Skin of body (tissue), 2 donors: ENCODE results near the gene CGA. TPM values are rescaled to one million over a fixed set of nuclear protein-coding genes. Genes with fewer than 3 reads are reported as not detected.
A peak's percentile ranks its signal among the peaks of the same experiment; 100 is the strongest.
"Not testable (repeated sequence)": the region's sequence is repeated elsewhere in the genome, so short reads cannot be mapped to it uniquely, and the experiment has no call there.

Source experiments
- DNase-seq: peaks from one replicate; lab custom pipeline; 2025; lab: John Stamatoyannopoulos, UW
- total RNA-seq: library from RNA; depleted of rRNA; stranded (reverse); fragments of >200 nt; gene quantifications from one replicate; pipeline ENCODE4 v1.2.3, GENCODE V29; 2014

The CGA gene
- total RNA-seq, result 32.0 TPM

DNA sequence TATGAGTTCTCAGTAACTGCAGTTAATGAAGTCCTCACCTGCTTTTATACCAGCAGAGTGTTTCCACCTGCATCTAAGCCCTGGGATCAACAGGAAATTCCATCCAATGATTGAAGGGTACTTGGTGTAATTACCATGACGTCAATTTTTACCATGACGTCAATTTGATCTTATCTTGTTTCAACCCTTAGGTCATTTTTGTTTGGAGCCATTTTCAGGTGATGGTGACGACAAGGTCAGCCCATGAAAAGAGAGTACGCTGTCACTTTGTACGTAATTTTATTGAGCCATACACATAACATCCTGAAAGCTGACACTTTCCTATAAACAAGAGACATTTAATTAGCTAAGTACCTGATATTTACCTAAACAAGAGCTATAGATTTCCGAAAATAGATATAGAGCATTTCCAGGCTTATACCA, at the start of gene CGA:
TSS of gene CGA (minus strand) at position 20 of the 423 bp plus-strand sequence. CDS start 6,906 bp downstream, outside the sequence.
- no peak for DNase-seq

DNA sequence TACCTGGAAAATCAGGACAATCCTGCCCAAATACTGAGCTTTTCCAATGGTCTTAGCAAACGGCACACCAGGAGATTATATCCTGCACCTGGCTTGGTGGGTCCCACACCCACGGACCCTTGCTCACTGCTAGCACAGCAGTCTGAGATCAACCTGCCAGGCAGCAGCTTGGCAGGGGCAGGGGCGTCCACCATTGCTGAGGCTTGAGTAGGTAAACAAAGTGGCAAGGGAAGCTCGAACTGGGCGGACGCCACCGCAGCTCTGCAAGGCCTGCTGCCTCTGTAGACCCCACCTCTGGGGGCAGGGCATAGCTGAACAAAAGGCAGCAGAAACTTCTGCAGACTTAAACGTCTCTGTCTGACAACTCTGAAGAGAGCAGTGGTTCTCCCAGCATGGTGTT, 45.0 kb upstream of the CGA start:
- not testable (repeated sequence) for DNase-seq

DNA sequence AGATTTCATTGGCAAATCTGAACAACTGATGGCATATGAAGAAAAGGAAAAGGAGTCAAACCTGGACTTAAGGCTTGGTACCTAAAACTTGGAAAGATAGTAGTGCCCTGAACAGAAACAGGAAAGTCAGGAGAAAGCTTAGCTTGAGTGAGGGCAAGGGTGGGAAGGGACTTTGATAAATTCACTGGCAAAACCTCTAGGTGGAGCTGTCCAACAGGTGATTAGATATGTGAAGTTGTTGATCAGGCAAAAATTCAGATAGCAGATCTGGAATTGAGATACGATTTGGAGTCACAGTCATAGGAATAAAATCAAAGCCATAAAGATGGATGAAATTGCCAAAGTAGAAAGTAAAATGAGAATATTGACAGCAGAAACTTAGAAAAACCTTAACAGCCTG, 44.3 kb upstream of the CGA start:
- DNase-seq, result peak; percentile 6

DNA sequence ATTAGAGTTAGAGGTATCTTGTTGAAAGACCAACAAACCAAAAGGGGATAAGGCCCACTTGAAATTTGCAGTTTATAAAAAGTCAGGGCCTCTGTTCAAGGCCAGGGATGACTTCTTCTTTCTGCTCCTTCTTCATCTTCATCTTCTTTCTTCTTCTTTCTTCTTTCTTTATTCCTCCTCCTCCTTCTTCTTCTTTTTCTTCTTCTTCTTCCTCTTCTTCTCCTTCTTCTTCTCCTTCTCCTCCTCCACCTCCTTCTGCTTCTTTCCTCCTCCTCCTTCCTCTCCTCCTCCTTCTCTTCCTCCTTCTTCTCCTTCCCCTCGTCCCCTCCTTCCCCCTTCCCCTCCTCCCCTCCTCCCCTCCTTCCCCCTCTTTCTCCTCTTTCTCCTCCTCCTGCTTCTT, 42.1 kb upstream of the CGA start:
- DNase-seq, result no peak

DNA sequence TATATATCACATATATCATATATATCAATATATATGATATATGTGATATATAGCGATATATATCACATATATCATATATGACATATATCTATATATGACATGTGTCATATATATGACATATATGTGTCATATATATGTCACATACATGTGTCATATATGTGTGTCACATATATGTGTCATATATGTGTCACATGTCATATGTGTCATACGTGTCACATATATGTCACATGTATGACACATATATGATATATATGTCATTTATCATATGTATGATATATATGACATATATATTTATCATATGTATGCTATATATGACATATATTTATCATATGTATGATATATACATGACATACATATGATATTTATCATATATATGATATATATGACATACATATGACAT, 32.8 kb upstream of the CGA start:
- no peak for DNase-seq

DNA sequence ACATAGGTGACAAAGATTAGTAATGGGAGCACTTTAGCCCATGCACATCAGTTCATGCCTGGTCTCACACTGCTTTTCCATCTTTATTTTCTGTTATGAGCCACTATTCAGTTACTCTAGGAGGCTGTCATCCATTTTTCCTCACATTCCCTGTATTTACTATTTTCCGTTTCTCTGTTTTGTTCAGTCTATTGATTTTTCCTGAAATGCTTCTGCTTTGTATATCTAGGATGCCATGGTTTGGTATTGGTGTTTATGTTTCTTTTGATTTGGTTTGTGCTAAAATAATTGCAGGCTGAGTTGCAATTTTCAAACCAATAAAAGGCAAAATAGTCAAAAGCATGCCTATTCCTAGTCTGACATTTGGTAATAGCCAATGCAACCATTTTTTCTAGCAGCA, 31.6 kb upstream of the CGA start:
- no peak for DNase-seq

DNA sequence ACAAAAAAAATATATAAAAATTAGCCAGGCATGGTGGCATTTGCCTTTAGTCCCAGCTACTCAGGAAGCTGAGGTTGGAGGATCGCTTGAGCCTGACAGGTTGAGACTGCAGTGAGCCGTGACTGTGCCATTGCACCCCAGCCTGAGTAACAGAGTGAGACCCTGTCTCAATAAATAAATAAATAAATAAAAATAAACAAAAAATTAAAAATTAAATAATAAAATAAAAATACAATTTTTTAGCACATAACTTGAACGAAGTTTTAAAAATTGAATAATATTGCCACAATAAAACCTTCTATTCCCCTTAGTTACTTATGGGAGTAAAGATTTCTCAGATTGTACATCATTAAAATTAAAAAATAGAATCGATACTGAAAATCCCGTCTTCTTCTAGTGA, 29.2 kb upstream of the CGA start:
- DNase-seq, result no peak

DNA sequence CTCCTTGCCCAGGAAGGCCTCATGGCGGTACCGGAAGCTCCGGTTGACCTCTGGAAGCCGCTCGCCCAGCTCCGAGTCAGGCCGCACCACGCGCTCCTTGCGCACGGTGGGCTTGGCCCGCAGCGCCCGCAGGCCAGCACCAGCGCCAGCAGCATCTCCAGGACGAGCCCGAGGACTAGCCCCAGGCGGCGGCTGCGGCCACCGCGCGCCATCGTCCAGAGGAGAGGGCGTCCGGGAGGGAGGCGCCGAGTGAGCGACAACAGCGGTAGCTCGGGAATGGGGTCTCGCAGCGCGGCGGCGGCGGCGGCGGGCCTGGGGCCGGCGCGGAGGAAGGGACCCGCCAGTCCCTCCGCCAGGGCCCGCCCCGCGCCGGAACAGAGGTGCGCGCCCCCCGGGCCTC, 27.6 kb upstream of the CGA start:
- DNase-seq, result no peak

DNA sequence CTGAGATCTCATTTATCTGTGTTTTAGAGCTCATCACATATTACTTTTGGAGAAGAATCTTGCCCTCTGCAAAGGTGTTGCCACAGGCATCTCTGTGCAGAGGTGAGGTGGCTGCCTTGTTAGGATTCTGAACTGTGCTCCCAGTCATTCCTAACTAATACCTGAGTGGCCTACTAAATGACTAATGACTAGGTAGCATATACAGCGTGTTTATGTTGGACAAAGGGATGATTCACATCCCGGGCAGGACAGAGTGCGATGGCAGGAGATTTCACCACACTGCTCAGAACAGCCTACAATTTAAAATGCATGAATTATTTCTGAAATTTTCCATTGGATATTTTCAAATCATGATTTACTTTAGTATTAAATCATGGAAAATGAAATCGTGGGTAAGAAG, 23.1 kb upstream of the CGA start:
- DNase-seq, result no peak

DNA sequence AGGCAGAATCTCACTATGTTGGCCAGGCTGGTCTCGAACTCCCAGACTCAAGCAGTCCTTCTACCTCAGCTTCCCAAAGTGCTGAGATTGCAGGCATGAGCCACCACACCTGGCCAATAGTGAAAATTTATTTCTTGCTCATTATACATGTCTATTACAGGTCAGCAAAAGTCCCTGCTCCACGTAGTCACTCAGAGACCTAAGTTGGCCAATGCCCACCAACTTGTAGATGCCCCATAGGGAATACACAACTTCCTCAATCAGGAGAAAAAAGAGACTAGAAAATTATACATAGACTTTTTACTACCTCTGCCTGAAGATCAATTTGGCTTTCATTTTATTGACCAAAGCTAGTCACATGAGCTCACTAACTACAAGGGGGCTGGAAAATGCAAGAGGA, 22.0 kb upstream of the CGA start:
- DNase-seq, result no peak

DNA sequence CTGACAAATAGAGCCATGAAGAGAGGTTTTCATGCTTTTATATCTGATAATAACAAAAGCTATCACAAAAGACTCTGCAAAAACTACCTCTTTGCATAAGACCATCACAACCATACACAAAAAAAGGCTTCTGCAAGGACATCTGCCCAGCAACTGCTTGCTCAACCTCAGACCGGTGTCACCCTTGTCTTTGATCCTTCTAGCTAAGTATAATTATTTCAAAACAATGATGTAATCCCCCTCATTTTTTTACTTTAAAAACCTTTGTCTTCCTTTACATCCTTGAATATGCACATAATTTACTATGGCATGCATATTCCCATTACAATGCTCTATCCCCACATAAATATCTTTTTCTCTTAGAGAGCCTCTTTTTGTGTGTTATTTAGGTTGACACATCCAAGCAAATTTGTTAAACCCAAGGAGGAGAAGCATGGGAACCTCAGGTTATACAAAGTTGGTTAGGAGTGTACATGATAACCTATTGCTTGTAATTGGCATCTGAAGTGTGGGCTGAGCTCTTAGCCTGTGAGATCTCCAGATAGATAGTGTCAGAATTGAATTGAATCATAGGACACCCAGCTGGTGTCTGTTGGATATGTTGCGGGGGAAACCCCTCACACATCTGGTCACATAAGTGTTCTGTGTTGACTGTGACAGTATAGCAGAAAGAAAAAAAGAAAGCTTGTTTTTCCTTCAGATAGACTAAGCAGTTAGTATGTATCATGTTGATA, 20.7 kb upstream of the CGA start:
- no peak for DNase-seq

DNA sequence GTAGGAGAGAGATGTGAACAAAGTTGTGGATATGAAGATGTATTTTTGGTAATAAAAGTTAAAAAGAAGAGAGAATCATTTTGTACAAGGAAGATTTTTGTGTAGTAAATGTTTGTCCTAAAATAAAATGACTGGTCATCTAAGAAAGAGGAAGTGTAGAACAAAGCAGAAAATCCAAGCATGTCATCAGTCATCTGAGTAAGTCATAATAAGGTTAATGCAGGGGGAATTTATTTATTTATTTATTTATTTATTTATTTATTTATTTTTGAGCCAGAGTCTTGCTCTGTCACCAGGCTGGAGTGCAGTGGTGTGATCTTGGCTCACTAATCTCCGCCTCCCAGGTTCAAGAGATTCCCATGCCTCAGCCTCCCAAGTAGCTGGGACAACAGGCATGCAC, 15.7 kb upstream of the CGA start:
- no peak for DNase-seq

DNA sequence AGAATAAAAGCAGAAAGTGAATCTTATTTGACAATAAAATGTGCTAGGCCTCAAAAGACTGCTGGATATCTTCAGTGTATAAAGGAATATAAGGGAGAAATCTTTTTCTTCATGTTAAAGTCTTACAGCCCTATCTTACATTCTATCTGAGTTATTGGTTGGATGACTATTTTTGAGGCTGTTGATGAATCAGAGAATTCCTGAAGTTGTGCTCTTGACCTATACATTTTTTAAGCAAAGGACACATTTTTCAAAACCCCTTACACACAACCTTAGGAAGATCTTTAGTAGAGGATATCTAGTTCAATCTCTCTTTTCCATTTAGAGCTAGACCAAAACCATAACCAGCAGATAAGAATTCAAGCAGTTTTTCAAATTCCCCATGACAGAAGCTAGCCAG, 10.9 kb upstream of the CGA start:
- DNase-seq, result no peak

DNA sequence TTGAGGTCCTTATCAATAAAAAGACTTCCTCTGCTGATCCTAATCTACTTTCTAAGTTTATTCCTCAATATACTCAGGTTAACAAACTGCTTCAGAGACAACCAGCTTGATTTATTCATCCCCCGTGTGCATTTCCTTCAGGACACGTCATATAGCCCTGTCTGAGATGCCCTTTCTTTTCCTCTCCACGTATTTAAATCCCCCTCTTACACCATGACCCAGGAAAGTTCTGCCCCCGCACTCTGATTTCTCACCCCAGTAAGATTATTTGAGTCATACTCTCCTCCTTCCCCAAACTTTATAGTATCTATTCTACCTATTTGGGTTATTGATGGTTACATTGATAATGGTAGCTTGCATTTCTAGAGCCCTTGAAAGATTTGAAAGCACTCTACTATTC, 9.8 kb upstream of the CGA start:
- no peak for DNase-seq

DNA sequence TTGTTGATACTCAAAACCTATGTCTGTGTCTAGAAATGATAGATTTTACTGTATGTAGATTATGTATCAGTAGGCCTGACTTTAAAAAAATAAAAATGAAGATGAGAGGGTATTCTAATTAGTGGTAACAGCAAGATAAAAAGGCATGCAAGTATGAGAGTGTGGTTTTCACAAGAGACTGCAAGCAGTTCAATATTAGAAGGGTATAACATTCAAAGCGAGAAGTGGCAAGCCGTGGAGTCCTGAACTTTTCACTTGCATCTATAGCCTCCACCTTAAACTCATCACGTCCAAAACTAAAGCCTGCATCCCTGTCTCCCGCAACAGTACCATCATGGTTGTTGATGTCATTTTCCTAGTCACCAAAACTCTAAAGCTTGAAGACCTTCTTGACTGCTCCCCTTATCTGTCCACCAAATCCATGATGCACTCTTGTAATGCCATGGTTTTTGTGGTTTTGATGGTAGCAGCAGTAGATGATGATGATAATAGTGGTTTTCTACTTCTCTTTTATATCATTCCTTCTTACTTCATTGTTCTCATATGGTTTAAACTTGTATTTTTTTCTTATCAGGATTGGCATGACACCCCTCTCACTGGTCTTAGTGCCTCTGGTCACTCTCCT, 9.2 kb upstream of the CGA start:
- DNase-seq, result no peak

DNA sequence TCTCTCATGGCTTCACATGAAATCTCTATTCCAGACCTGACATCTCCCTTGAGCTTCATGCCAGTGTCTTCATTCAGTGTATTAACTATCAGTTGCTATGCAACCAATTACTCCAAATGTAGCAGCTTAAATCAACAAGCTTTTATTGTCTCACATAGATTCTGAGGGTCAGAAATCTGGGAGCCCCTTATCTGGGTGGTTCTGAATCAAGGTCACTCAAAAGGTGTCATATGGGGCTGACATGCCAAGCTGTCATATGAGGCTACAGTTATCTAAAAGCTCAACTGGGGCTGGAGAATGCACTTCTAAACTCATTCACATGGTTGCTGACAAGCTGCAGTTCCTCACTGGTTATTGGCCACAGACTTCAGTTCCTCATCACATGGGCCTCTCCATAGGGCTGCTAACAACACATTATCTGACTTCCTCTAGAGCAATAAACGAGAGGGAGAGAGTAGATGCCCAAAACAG, 7.3 kb upstream of the CGA start:
- no peak for DNase-seq

DNA sequence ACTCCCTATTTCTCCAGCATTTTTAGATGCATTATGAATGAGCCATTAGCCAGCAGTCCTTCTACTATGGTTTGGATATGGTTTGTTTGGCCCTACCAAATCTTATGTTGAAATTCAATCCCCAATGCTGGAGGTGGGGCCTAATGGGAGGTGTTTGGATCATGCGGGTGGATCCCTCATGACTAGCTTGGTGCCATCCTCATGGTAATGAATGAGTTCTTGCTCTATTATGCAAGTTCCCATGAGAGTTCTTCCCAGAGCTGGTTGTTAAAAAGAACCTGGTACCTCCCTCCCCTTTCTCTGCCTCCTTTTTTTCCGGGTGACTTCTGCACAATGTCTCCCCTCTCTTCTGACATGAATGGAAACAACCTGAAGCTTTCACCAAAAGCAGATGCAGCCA, 6.2 kb upstream of the CGA start:
- no peak for DNase-seq

DNA sequence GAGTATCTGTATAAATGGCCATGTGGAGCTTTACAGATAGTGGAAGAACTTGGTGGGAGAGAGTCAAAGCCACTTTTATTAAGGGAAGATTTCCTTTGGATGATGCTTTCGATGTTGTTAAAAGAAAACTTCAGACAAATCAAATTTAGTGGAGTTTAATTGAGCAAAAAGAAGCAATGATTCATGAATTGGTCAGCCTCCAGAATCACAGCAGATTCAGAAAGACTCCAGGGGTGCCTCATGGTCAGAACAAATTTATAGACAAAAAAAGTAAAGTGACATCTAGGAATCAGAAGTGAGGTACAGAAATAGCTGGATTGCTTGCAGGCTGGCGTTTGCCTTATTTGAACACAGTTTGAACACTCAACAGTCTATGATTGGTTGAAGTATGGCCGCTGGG, 5.3 kb upstream of the CGA start:
- DNase-seq, result no peak

DNA sequence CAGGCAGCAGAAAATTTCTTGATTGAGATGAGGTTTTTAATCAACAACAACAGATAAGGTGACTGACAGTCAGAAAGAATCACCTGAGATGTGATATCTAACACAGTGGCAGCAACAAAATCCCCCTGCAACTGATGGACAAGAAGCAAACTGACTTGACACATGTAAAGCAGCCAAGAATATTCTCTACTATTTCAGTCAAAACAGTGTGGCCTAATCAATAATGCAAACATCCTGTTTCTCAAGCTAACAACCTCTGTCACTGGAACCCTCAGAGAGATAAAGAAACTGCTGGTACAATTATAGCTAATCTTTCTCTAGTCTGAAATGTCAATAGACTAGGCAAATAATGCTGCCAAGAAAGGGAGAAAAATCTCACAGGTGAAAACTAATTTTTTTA, 4.6 kb upstream of the CGA start:
- DNase-seq, result no peak

DNA sequence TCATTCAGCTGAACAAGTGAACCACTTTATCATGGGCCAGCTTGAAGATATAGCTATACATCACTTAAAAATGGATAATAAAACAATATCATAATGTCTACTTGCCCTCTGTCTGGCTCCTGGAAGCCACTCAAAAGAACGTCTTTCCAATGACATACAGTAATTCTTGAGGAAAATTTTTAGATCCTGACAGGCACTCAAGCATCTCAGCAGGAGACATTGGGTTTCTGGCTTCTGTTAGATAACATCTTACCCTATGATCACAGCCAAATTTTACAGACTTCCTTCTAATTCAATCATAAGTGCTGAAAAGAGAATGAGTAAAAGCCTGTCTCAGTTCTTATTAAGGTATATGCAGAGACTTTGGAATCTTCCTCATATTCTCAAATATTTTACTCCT, 330 bp downstream of the CGA start:
- no peak for DNase-seq

DNA sequence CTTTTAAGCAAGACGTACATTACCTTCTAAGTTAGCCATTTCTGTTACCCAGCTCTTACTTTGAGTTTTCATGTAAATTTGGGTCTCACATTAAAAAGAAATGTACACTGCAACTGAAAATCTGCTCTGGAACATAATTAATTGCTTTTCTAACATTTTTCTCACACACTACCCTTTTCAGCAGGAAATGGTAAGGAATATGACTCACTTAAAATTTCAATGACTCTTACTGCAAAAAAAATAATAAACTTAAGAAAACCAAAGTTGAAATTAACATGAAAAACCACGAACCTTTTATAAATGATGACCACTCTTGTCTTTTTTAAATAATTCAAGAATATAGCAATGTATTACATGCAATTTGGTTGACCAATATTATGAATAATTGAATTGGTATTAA, 1.3 kb downstream of the CGA start:
- DNase-seq, result no peak

DNA sequence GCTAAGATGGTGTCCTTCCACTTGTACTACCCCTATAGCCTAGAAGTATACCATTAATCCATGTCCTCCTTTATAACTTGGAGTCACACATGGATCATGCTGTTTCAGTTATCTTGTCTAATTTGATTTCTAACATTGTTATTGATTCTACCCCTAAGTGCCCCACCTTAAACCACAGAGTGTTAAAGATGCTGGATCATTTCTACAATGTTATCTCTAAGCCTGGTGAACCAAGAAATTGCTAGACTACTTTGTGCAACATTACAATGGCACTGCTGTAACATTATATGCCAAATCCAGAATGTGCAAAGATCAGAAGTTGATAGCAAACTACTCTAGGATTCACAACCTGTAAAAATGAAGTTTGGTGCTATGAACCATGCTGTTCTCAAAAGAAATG, 1.7 kb downstream of the CGA start:
- DNase-seq, result no peak

DNA sequence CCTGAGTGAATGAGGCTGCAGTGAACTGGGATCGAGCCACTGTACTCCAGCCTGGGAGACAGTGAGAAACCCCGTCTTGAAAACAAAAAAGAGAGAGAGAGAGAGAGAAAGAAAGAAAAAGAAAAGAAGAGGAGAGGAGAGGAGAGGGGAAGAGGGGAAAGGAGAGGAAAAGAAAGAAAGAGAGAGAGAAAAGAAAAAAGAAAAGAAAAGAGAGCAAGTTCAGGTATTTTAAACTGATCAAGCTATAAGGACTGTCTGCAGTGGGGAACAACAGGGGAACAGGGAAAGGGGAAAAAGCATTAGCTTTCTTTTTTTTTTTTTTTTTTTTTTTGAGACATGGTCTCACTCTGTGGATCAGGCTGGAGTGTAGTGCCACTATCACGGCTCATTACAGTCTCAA, 2.5 kb downstream of the CGA start:
- DNase-seq, result no peak
